PC-3 (cell line): ENCODE data around the gene PABPC3.

Experiments used
- CTCF ChIP-seq: fragments of 300-600 bp; sonication (generic); conservative IDR thresholded peaks from 2 replicates; pipeline ENCODE4 v1.5.1; 2017; ENCODE audit warnings: antibody characterized with exemption, low read depth, mild to moderate bottlenecking, low read length
- EZH2phosphoT487 ChIP-seq: fragments of 300-600 bp; sonication (generic); IDR thresholded peaks from 2 replicates; pipeline ENCODE4 v1.6.1; 2018; ENCODE audit warnings: mild to moderate bottlenecking, antibody characterized with exemption, low read length, borderline replicate concordance

GRCh38 chr13:25062479-25062878 is 33.5 kb upstream of the PABPC3 start:
- TF ChIP-seq CTCF (peak; percentile 50), EZH2phosphoT487 (no peak)
